Keratinocyte (primary cell): ENCODE results near the gene ZRANB1. TPM values are rescaled to one million over a fixed set of nuclear protein-coding genes. Genes with fewer than 3 reads are reported as not detected.
A peak's percentile ranks its signal among the peaks of the same experiment; 100 is the strongest.

ENCODE experiments used
- DNase-seq: peaks from one replicate; pipeline ENCODE4 v3.0.0-alpha.2; 2011; ENCODE audit warnings: low read depth, missing footprints, low spot score
- FAIRE-seq: peaks from 2 replicates; lab custom pipeline; 2011; peaks lifted over from hg19 to GRCh38; lab: Jason Lieb, UNC
- H2AFZ ChIP-seq: 2 replicates; pipeline ENCODE4 v1.6.0; 2012; ENCODE audit warnings: low read length, control low read depth, inconsistent platforms; ENCODE audit not compliant: control insufficient read depth
- H3K27ac ChIP-seq: 2 replicates; pipeline ENCODE4 v1.5.1; 2011; ENCODE audit warnings: low read length; ENCODE audit not compliant: control insufficient read depth, insufficient read depth
- H3K27me3 ChIP-seq: 3 replicates; pipeline ENCODE4 v1.6.0; 2011; ENCODE audit warnings: low read length; ENCODE audit not compliant: control insufficient read depth, insufficient read depth; ENCODE audit errors: extremely low read depth
- H3K36me3 ChIP-seq, 2 experiments: 2 replicates in 1 of 2; 3 replicates in 1 of 2; pipeline ENCODE4 v1.5.1; 2011; ENCODE audit warnings: low read length in 2 of 2, mild to moderate bottlenecking in 1 of 2; ENCODE audit not compliant: control insufficient read depth in 2 of 2, insufficient read depth in 2 of 2; ENCODE audit errors: extremely low read depth in 1 of 2
- H3K4me1 ChIP-seq: 3 replicates; pipeline ENCODE4 v1.5.1; 2011; ENCODE audit warnings: low read length; ENCODE audit not compliant: control insufficient read depth, insufficient read depth; ENCODE audit errors: extremely low read depth
- H3K4me2 ChIP-seq: 3 replicates; pipeline ENCODE4 v1.6.0; 2011; ENCODE audit warnings: low read depth, low read length; ENCODE audit not compliant: control insufficient read depth, insufficient read depth; ENCODE audit errors: extremely low read depth
- H3K4me3 ChIP-seq, 3 experiments: fragments of 200-600 bp in 1 of 3; sonication (generic) in 1 of 3; 2 replicates in 2 of 3; 3 replicates in 1 of 3; pipeline ENCODE4 v1.5.1; 2011 to 2016; ENCODE audit warnings: low read length in 3 of 3, mild to moderate bottlenecking in 3 of 3, control low read depth in 2 of 3, inconsistent platforms in 1 of 3, low read depth in 1 of 3, mixed read lengths in 1 of 3, mixed run types in 1 of 3, moderate library complexity in 1 of 3; ENCODE audit not compliant: control insufficient read depth in 2 of 3, insufficient read depth in 2 of 3; ENCODE audit errors: extremely low read depth in 1 of 3
- H3K79me2 ChIP-seq: 2 replicates; pipeline ENCODE4 v1.6.0; 2012; ENCODE audit warnings: low read length; ENCODE audit not compliant: control insufficient read depth, insufficient read depth
- H3K9ac ChIP-seq: 3 replicates; pipeline ENCODE4 v1.6.0; 2011; ENCODE audit warnings: low read length; ENCODE audit not compliant: control insufficient read depth, insufficient read depth; ENCODE audit errors: extremely low read depth
- H3K9me1 ChIP-seq: 3 replicates; pipeline ENCODE4 v1.6.0; 2011; ENCODE audit warnings: low read length; ENCODE audit not compliant: control insufficient read depth, insufficient read depth; ENCODE audit errors: extremely low read depth
- H3K9me3 ChIP-seq: 2 replicates; pipeline ENCODE4 v1.5.1; 2012; ENCODE audit warnings: low read depth, low read length; ENCODE audit not compliant: control insufficient read depth
- H4K20me1 ChIP-seq: 3 replicates; pipeline ENCODE4 v1.6.0; 2011; ENCODE audit warnings: low read length; ENCODE audit not compliant: control insufficient read depth, insufficient read depth; ENCODE audit errors: extremely low read depth
- EZH2 ChIP-seq: IDR thresholded peaks from one replicate; pipeline ENCODE4 v1.6.1; 2012; ENCODE audit warnings: inconsistent platforms, mild to moderate bottlenecking, low read length, moderate library complexity
- dilution Hi-C: fragments of 300-500 bp; cut with MboI; formaldehyde crosslinking; loops from one replicate; pipeline ENCODE4 v1.7.0; 2020; ENCODE audit warnings: low sequenced_read_pairs; ENCODE audit not compliant: extremely low pct_ligation_motif_present
- polyA plus RNA-seq, 5 experiments: library from polyadenylated mRNA; depleted of rRNA in 3 of 5; stranded (reverse) in 3 of 5; stranded (forward) in 1 of 5; unstranded in 1 of 5; fragments of >200 nt; gene quantifications; 1 replicate in 1 of 5; 2 replicates in 3 of 5; 3 replicates in 1 of 5; pipeline versions ENCODE4 v1.2.1 to v1.2.3, GENCODE V29; 2011 to 2012; ENCODE audit warnings: missing spikeins in 2 of 5, low read depth in 1 of 5, low replicate concordance in 1 of 5
- small RNA-seq, 3 experiments: library from RNA; depleted of rRNA; stranded (forward); fragments of <200 nt; gene quantifications; one replicate each; pipeline ENCODE3, GENCODE V24; 2012; ENCODE audit warnings: low read depth in 3 of 3, low replicate concordance in 1 of 3; ENCODE audit not compliant: insufficient read length in 3 of 3
- TF ChIP-seq, protein P1 (sequence below), 3 experiments: IDR thresholded peaks in 1 of 3; conservative IDR thresholded peaks in 1 of 3; optimal IDR thresholded peaks in 1 of 3; 2 replicates in 2 of 3; 3 replicates in 1 of 3; pipeline versions ENCODE3 to v1.5.1; 2011; ENCODE audit warnings: low read length in 3 of 3, mild to moderate bottlenecking in 3 of 3, moderate library complexity in 2 of 3, control low read depth in 1 of 3, inconsistent platforms in 1 of 3; ENCODE audit not compliant: insufficient read depth in 2 of 3; ENCODE audit errors: extremely low read depth in 1 of 3

The ZRANB1 gene
- polyA plus RNA-seq, 1 donor (not counting 4 experiments of a cell fraction or from before 2014, with no cell fraction given) = 9.3 TPM

DNA sequence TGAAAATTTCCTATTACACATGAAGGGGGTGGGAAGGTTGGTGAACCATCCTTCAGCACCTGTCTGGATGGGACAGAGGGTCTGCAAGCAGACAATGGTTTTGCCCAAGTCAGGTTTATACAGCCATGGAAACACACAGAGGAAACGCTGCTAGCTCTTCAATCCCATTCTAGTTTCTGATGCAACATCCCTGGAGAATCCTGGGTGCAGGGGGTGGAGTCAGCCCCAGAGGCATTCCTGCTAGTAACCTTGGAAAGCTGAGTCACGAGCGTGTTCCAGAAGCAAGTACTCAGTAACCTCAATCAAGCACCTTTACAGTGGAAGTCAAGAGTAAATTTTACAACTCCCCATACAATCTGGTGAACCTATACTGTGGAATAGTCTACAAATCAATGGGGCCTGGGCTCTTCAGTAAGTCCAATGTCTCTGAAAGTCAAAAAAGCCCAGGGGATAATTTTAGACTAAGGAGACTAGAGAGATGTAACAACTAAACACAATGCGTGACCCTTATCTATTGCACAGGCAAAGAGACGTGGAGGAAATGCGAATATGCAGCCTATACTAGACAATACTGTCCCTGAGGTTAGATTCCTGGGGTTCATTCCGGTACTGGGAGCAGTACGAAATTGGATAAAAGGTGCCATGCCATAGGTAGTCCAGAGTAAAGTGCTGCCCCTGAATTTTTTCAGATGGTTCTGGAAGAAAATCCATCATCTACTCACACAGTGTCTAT, 95.4 kb downstream of the ZRANB1 start:
- Histone ChIP-seq H2AFZ (no peak overlapping the region), H3K27ac (peak overlapping the region; percentile 84), H3K4me3 (no peak overlapping the region), H3K4me2 (peak overlapping the region; percentile 70), H3K9me3 (no peaks in the 10 kb centered on the region), H3K79me2 (peaks cover 77% of the 10 kb centered on the region), H3K4me1 (peaks cover 49% of the 10 kb centered on the region), H3K36me3 (peaks cover 10 to 26% of the 10 kb centered on the region in 2 experiments), H3K9me1 (no peaks in the 10 kb centered on the region), H4K20me1 (peaks cover 4% of the 10 kb centered on the region), H3K27me3 (no peaks in the 10 kb centered on the region), H3K9ac (peak overlapping the region; percentile 40)
- no peak for TF ChIP-seq EZH2
- TF ChIP-seq, protein P1, sequence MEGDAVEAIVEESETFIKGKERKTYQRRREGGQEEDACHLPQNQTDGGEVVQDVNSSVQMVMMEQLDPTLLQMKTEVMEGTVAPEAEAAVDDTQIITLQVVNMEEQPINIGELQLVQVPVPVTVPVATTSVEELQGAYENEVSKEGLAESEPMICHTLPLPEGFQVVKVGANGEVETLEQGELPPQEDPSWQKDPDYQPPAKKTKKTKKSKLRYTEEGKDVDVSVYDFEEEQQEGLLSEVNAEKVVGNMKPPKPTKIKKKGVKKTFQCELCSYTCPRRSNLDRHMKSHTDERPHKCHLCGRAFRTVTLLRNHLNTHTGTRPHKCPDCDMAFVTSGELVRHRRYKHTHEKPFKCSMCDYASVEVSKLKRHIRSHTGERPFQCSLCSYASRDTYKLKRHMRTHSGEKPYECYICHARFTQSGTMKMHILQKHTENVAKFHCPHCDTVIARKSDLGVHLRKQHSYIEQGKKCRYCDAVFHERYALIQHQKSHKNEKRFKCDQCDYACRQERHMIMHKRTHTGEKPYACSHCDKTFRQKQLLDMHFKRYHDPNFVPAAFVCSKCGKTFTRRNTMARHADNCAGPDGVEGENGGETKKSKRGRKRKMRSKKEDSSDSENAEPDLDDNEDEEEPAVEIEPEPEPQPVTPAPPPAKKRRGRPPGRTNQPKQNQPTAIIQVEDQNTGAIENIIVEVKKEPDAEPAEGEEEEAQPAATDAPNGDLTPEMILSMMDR (optimal IDR thresholded peaks at IDR 0.05 in 1 of 3, IDR thresholded peaks at IDR 0.05 in 1 of 3, conservative IDR thresholded peaks at IDR 0.05 in 1 of 3; ENCODE audit: extremely low read depth in 1 of 3, insufficient read depth in 2 of 3, low read length in 3 of 3) = no peak
- DNase-seq (peak; percentile 42), FAIRE-seq (peak; percentile 99)
- dilution Hi-C loops = no loop called here

Small RNAs within 50 kb of the gene (small RNA-seq; reads per million reads assigned to genes)
- gene MIR4296 = 0 reads per million in 3 experiments

Other genes starting within 250 kb of the ZRANB1 start
- 8.6 to 13.2 TPM (median 9.0 TPM) in 3 replicates for gene FAM53B, start 197.7 kb upstream of the ZRANB1 start, polyA plus RNA-seq
- gene EEF1AKMT2, start 150.2 kb upstream of the ZRANB1 start, polyA plus RNA-seq = 10.5 to 19.1 TPM (median 12.3 TPM) in 3 replicates
- gene ABRAXAS2, start 140.3 kb upstream of the ZRANB1 start, polyA plus RNA-seq = 13.6 to 19.1 TPM (median 15.8 TPM) in 3 replicates
- 64.4 to 116 TPM (median 76.0 TPM) in 3 replicates for gene CTBP2, start 218.4 kb downstream of the ZRANB1 start, polyA plus RNA-seq